Measurements from ENCODE around the gene LSMEM2.

The LSMEM2 gene

DNA sequence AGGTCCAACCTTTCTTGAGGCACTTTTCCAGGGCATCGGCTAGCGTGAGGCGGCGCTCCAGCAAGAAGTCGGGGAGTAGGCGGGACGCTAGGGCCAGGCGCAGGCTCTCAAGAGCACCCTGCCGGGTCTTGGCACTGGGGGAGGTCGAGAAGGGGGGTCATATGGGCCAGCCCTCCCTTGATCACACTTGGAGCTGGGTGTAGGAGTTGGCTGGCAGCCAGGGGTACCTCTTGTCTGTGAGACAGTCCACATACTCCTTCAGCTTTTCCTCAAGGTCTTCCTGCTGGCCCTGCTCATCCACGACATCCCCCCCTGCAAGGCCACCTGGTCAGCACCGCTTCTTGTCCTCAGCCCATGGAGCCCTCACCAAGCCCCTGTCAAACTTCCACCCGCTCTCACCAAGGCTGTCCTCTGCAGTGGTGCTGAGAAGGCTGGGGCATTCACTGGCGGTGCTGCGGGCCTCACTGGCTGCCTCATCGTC is 11.3 kb downstream of the LSMEM2 start:
- no peak overlapping the region for H3K27ac ChIP-seq (ENCODE audit: insufficient read depth in 1 of 2, low read depth in 1 of 2, low read length in 2 of 2, poor library complexity in 1 of 2, severe bottlenecking in 2 of 2)
- H3K9me3 ChIP-seq (ENCODE audit: control extremely low read depth in 1 of 5, control insufficient read depth in 4 of 5, insufficient read depth in 2 of 5, low read depth in 1 of 5, low read length in 4 of 5), result no peaks in the 10 kb centered on the region
- ChIA-PET POLR2A (no interaction called here), CTCF (interaction anchor here (1.5 to 3.4 kb wide), 3 partner anchors 15 to 34 kb away, joined by 4 to 10 read pairs (median 6); no protein-coding TSS in a partner anchor)
- H3K4me1 ChIP-seq (ENCODE audit: control extremely low read depth in 1 of 4, control insufficient read depth in 4 of 4, insufficient read depth in 4 of 4, low read length in 3 of 4), result peaks cover 3 to 25% (median 19%) of the 10 kb centered on the region in 4 experiments
- peaks cover 2 to 52% (median 36%) of the 10 kb centered on the region in 4 experiments for H3K36me3 ChIP-seq (ENCODE audit: control insufficient read depth in 4 of 4, insufficient read depth in 4 of 4, low read length in 3 of 4)
- 95% methylated on average over 14 of the region's 16 CpGs for WGBS (ENCODE audit: insufficient coverage)
- no peaks in the 10 kb centered on the region for H3K27me3 ChIP-seq (replicated peaks in 2 of 5; ENCODE audit: control insufficient read depth in 4 of 5, insufficient read depth in 5 of 5, low read length in 4 of 5)
- DNase-seq, result no peak
- H3K4me3 ChIP-seq (ENCODE audit: control insufficient read depth in 1 of 7, extremely low read depth in 1 of 7, insufficient read depth in 4 of 7, low read depth in 2 of 7, low read length in 6 of 7), result no peak overlapping the region

DNA sequence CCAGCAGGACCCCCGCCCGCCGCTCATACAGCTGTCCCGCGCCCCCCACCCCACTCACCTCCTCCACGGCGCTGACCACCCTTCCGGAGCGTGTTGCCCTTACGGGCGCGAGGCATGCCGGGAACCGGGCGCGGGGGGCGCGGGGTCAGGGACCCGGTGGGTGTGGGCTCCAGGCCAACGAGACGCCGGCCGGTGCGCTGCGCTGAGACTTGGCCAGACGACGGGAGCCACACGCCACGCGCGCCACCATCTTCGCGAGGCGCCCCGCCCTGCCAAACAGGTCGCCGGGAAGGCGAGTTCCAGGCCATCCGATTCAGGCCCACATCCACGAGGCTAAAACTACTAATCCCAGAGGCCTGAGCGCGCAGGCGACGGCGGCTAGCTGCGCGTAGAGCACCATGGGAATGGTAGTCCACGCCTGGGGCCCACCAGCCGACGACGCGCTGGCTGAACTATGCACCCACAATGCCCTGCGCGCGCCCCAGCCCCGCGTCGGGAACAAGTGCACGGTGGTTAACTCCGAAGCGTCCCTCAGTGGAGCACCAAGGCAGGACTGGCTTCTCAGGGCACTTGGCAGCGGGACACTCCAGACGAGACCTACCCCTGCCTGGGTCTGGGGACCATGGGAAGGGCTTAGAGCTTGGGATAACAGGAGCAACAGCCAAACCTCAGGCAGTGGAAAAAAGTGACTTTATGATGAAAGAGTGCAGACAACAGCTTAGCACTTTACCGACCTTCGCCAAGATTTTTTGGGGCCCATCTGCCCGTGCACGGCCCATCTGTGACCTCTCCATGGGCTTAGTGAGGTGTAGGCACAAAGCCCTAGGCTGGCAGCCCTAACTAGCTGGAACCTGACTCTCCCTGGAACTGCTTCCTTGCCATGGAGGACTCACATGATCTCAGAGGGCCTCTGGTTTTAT is 13.5 kb downstream of the LSMEM2 start, which contains the start of gene IFRD2:
IFRD2 (minus strand) TSS at position 271 of the 920 bp plus-strand sequence; CDS start at position 116, 155 bp downstream.
- 2% methylated on average over 58 of the region's 67 CpGs for WGBS (ENCODE audit: insufficient coverage)
- DNase-seq, result peak; percentile 97 to 98 (median 98)
- peaks cover 2 to 52% (median 34%) of the 10 kb centered on the region in 4 experiments for H3K36me3 ChIP-seq (ENCODE audit: control insufficient read depth in 4 of 4, insufficient read depth in 4 of 4, low read length in 3 of 4)
- H3K27me3 ChIP-seq (replicated peaks in 2 of 5; ENCODE audit: control insufficient read depth in 4 of 5, insufficient read depth in 5 of 5, low read length in 4 of 5), result no peaks in the 10 kb centered on the region
- no peaks in the 10 kb centered on the region for H3K9me3 ChIP-seq (ENCODE audit: control extremely low read depth in 1 of 5, control insufficient read depth in 4 of 5, insufficient read depth in 2 of 5, low read depth in 1 of 5, low read length in 4 of 5)
- H3K27ac ChIP-seq (ENCODE audit: insufficient read depth in 1 of 2, low read depth in 1 of 2, low read length in 2 of 2, poor library complexity in 1 of 2, severe bottlenecking in 2 of 2), result peak within 1 kb of the TSS; percentile 61 to 82
- peak within 1 kb of the TSS; percentile 63 to 94 (median 81) for H3K4me3 ChIP-seq (ENCODE audit: control insufficient read depth in 1 of 7, extremely low read depth in 1 of 7, insufficient read depth in 4 of 7, low read depth in 2 of 7, low read length in 6 of 7)
- H3K4me1 ChIP-seq (ENCODE audit: control extremely low read depth in 1 of 4, control insufficient read depth in 4 of 4, insufficient read depth in 4 of 4, low read length in 3 of 4), result peaks cover 3 to 28% (median 23%) of the 10 kb centered on the region in 4 experiments
- POLR2A ChIA-PET, result interaction anchor here (0.6 to 1.3 kb wide), 3 partner anchors 14 to 60 kb away, joined by 3 read pairs; no protein-coding TSS in a partner anchor
- CTCF ChIA-PET, result interaction anchor here (0.6 to 2.0 kb wide), 8 partner anchors 11 to 73 kb away, joined by 3 to 9 read pairs (median 4); partner anchors contain the start of genes HYAL1 and LSMEM2

DNA sequence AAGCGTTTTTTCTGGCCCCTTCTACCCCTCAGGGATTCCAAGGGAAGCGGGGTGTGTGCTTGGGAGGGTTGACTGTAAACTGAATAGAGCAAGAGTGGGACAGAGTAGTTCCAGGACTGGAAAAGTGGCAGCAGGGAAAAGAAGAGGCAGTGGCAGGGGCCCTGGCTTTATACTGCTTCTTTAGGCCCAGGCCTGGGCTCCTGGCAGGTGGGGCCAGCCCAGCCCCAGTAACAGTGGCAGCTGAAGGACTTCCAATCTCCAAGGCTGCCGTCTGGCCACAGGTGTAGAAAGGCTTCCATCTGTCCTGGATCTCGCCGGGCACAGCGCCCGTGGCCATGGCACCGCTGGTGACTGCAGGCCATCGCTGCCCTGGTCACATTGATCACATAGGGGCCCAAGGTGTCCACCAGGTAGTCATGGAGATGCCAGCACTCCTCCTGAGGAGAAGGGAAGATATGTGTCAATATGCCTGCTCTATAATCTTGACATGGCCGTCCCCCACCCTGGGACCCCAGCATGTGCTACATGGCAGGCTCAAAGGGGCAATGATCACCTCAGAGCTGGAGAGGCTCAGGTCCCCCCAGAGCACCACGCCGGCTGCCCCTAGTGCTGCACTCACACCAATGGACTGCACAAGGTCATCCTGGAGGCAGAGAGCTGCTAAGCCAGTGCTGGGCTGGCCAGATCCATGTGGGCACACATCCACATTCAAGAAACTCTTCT is 14.4 kb downstream of the LSMEM2 start:
- Histone ChIP-seq H3K27ac (ENCODE audit: insufficient read depth in 1 of 2, low read depth in 1 of 2, low read length in 2 of 2, poor library complexity in 1 of 2, severe bottlenecking in 2 of 2) (peak overlapping the region; percentile 42 to 77), H3K36me3 (ENCODE audit: control insufficient read depth in 4 of 4, insufficient read depth in 4 of 4, low read length in 3 of 4) (peaks cover 2 to 47% (median 27%) of the 10 kb centered on the region in 4 experiments), H3K4me3 (ENCODE audit: control insufficient read depth in 1 of 7, extremely low read depth in 1 of 7, insufficient read depth in 4 of 7, low read depth in 2 of 7, low read length in 6 of 7) (peak overlapping the region in 3 of 7 experiments; percentile 84 to 94 (median 92)), H3K9me3 (ENCODE audit: control extremely low read depth in 1 of 5, control insufficient read depth in 4 of 5, insufficient read depth in 2 of 5, low read depth in 1 of 5, low read length in 4 of 5) (no peaks in the 10 kb centered on the region), H3K27me3 (replicated peaks in 2 of 5; ENCODE audit: control insufficient read depth in 4 of 5, insufficient read depth in 5 of 5, low read length in 4 of 5) (no peaks in the 10 kb centered on the region), H3K4me1 (ENCODE audit: control extremely low read depth in 1 of 4, control insufficient read depth in 4 of 4, insufficient read depth in 4 of 4, low read length in 3 of 4) (peaks cover 5 to 36% (median 31%) of the 10 kb centered on the region in 4 experiments)
- ChIA-PET CTCF (interaction anchor here (1.1 kb wide), 1 partner anchor 14 kb away, joined by 3 read pairs; no protein-coding TSS in a partner anchor), POLR2A (interaction anchor here (0.6 kb wide), 1 partner anchor 28 kb away, joined by 3 read pairs; no protein-coding TSS in a partner anchor)
- 98% methylated on average over 10 of the region's 12 CpGs for WGBS (ENCODE audit: insufficient coverage)
- no peak for DNase-seq

DNA sequence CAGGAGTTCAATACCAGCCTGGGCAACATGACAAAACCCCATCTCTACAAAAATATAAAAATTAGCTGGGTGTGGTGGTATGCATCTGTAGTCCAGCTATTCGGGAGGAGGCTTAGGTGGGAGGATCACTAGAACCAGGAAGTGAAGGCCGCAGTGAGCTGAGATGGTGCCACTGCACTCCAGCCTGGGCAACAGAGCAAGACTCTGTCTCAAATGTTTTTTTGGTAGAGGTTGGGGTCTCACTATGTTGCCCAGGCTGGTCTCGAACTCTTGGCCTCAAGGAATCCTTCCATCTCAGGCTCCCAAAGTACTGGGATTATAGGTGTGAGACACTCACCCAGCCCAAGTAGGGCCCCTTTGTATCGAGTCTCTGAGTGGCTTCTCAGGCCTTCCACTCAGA is 15.2 kb downstream of the LSMEM2 start:
- DNase-seq, result no peak
- Histone ChIP-seq H3K9me3 (ENCODE audit: control extremely low read depth in 1 of 5, control insufficient read depth in 4 of 5, insufficient read depth in 2 of 5, low read depth in 1 of 5, low read length in 4 of 5) (no peaks in the 10 kb centered on the region), H3K4me1 (ENCODE audit: control extremely low read depth in 1 of 4, control insufficient read depth in 4 of 4, insufficient read depth in 4 of 4, low read length in 3 of 4) (peaks cover 5 to 44% (median 40%) of the 10 kb centered on the region in 4 experiments), H3K27me3 (replicated peaks in 2 of 5; ENCODE audit: control insufficient read depth in 4 of 5, insufficient read depth in 5 of 5, low read length in 4 of 5) (no peaks in the 10 kb centered on the region), H3K36me3 (ENCODE audit: control insufficient read depth in 4 of 4, insufficient read depth in 4 of 4, low read length in 3 of 4) (peaks cover 0 to 38% (median 18%) of the 10 kb centered on the region in 4 experiments), H3K4me3 (ENCODE audit: control insufficient read depth in 1 of 7, extremely low read depth in 1 of 7, insufficient read depth in 4 of 7, low read depth in 2 of 7, low read length in 6 of 7) (no peak overlapping the region), H3K27ac (ENCODE audit: insufficient read depth in 1 of 2, low read depth in 1 of 2, low read length in 2 of 2, poor library complexity in 1 of 2, severe bottlenecking in 2 of 2) (no peak overlapping the region)
- ChIA-PET POLR2A (no interaction called here), CTCF (interaction anchor here (0.7 to 1.1 kb wide), 2 partner anchors 15 to 25 kb away, joined by 3 read pairs; no protein-coding TSS in a partner anchor)
- 100% methylated on average over 2 of the region's 4 CpGs for WGBS (ENCODE audit: insufficient coverage)

DNA sequence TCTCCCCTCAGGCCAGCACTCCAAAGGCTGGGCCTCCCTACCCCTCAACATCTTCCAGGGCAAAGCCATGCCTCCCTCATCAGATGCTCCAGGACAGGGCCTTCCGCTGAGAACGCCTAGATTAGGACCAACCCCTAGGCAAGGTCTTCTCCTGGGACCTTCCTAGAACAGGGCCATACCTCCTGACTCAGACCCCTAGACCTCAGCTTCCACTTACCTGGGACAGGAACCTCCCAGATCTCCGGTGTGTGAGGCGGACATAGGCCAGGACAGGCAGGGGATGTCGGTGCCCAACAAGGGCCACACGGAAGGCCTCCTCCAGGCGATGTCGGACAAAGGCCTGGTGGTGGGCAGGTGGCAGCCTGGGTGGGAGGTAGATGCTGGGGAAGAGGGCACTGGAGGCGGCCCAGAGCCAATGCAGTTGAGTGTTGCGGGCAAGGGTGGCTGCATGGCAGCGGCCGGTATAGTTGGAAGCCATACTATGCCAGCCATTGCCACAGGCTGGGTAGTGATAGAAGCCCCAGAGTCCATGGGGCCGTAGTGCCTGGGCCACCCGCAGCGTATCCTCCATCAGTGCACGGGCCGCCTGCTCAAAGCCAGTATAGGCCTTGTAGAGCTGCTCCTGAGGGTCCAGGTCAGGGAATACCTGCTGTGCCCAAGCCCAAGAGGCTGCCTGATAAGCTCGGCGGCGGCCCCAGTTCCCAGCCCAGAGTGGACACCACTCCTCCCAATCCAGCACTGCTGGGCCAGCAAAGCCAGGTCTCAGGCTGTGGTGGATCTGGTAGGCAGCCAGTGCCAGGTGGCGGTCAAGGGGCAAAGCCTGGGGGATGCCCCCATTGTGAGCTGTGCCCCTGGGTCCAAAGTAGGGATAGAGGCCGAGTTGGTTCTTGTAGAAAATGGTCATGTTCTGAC is 15.9 kb downstream of the LSMEM2 start:
- ChIA-PET CTCF (interaction anchor here (0.5 to 5.5 kb wide), 5 partner anchors 15 to 51 kb away, joined by 3 to 26 read pairs (median 4); no protein-coding TSS in a partner anchor), POLR2A (interaction anchor here (0.6 kb wide), 2 partner anchors 45 to 53 kb away, joined by 3 to 4 read pairs; no protein-coding TSS in a partner anchor)
- no peak for DNase-seq
- Histone ChIP-seq H3K4me3 (ENCODE audit: control insufficient read depth in 1 of 7, extremely low read depth in 1 of 7, insufficient read depth in 4 of 7, low read depth in 2 of 7, low read length in 6 of 7) (no peak overlapping the region), H3K27me3 (replicated peaks in 2 of 5; ENCODE audit: control insufficient read depth in 4 of 5, insufficient read depth in 5 of 5, low read length in 4 of 5) (no peaks in the 10 kb centered on the region), H3K9me3 (ENCODE audit: control extremely low read depth in 1 of 5, control insufficient read depth in 4 of 5, insufficient read depth in 2 of 5, low read depth in 1 of 5, low read length in 4 of 5) (no peaks in the 10 kb centered on the region), H3K36me3 (ENCODE audit: control insufficient read depth in 4 of 4, insufficient read depth in 4 of 4, low read length in 3 of 4) (peaks cover 0 to 32% (median 12%) of the 10 kb centered on the region in 4 experiments), H3K27ac (ENCODE audit: insufficient read depth in 1 of 2, low read depth in 1 of 2, low read length in 2 of 2, poor library complexity in 1 of 2, severe bottlenecking in 2 of 2) (no peak overlapping the region), H3K4me1 (ENCODE audit: control extremely low read depth in 1 of 4, control insufficient read depth in 4 of 4, insufficient read depth in 4 of 4, low read length in 3 of 4) (peaks cover 5 to 47% (median 43%) of the 10 kb centered on the region in 4 experiments)
- 100% methylated on average over 16 of the region's 22 CpGs for WGBS (ENCODE audit: insufficient coverage)
